K562 (cell line): ENCODE measurements around the gene ZDHHC8. TPM values are rescaled to one million over a fixed set of nuclear protein-coding genes. Genes with fewer than 3 reads are reported as not detected.

ENCODE experiments used
- ATAC-seq: fragments of 200-7000 bp; cut with Tn5 transposase; 3 replicates; pipeline ENCODE4 v1.9.1; 2020; ENCODE audit warnings: moderate library complexity
- BruUV-seq: library from RNA; stranded (reverse); fragments of 400-500 nt; replicated peaks from 2 replicates; lab custom pipeline; 2021; lab: Mats Ljungman, UMichigan
- CTCF ChIA-PET: fragments of 300-600 bp; formaldehyde crosslinking; extraction: SDS; loops from one replicate; lab custom pipeline; 2021; ENCODE audit warnings: low intra/inter-chr PET ratio; lab: Yijun Ruan, JAX
- POLR2A ChIA-PET: fragments of 300-600, 350-650 bp; sonication (Branson Sonifier 250); formaldehyde crosslinking; extraction: SDS; loops from one replicate; lab custom pipeline; 2021; ENCODE audit warnings: antibody characterized with exemption, inconsistent platforms; lab: Yijun Ruan, JAX
- DNase-seq, 4 experiments: peaks; one replicate each; pipeline versions ENCODE4 v3.0.0 to v3.0.0-alpha.2; 2011 to 2018; ENCODE audit warnings: low spot score in 3 of 4, mixed read lengths in 3 of 4; ENCODE audit errors: extremely low read depth in 1 of 4
- FAIRE-seq: peaks from 2 replicates; lab custom pipeline; 2011; peaks lifted over from hg19 to GRCh38; lab: Jason Lieb, UNC
- H2AFZ ChIP-seq: 2 replicates; pipeline ENCODE4 v1.6.0; 2011; ENCODE audit warnings: low read depth, low read length, control low read depth, inconsistent platforms
- H3K27ac ChIP-seq: fragments of 200-600 bp; 3 replicates; pipeline ENCODE4 v1.8.0; 2011; ENCODE audit warnings: low read depth, mild to moderate bottlenecking, control low read depth, inconsistent platforms, low read length, moderate library complexity, mixed read lengths; ENCODE audit errors: extremely low read depth
- H3K27me3 ChIP-seq, 2 experiments: fragments of 300-600 bp in 1 of 2; 2 replicates in 1 of 2; 3 replicates in 1 of 2; pipeline versions ENCODE4 v1.6.0 to v1.8.0; 2011; ENCODE audit warnings: inconsistent platforms in 2 of 2, low read length in 2 of 2, mild to moderate bottlenecking in 1 of 2, mixed read lengths in 1 of 2, moderate library complexity in 1 of 2; ENCODE audit not compliant: control insufficient read depth in 2 of 2, insufficient read depth in 2 of 2
- H3K36me3 ChIP-seq: fragments of 300-600 bp; 3 replicates; pipeline ENCODE4 v1.8.0; 2011; ENCODE audit warnings: mild to moderate bottlenecking, low read length, inconsistent platforms; ENCODE audit not compliant: control insufficient read depth, insufficient read depth
- H3K4me1 ChIP-seq, 2 experiments: fragments of 200-600 bp in 1 of 2; replicated peaks in 1 of 2; 2 replicates in 1 of 2; 3 replicates in 1 of 2; pipeline versions ENCODE4 v1.5.1 to v1.8.0; 2011; ENCODE audit warnings: inconsistent platforms in 2 of 2, low read length in 2 of 2, mild to moderate bottlenecking in 1 of 2, mixed read lengths in 1 of 2, moderate library complexity in 1 of 2; ENCODE audit not compliant: control insufficient read depth in 2 of 2, insufficient read depth in 2 of 2
- H3K4me2 ChIP-seq: 2 replicates; pipeline ENCODE4 v1.6.1; 2011; ENCODE audit warnings: low read length, control low read depth, inconsistent platforms, mixed read lengths; ENCODE audit not compliant: insufficient read depth
- H3K4me3 ChIP-seq: fragments of 200-600 bp; sonication (generic), shearing (Covaris generic); 2 replicates; pipeline ENCODE4 v1.5.1; 2016; ENCODE audit warnings: control low read depth, inconsistent platforms
- H3K79me2 ChIP-seq: fragments of 200-600 bp; 3 replicates; pipeline ENCODE4 v1.8.0; 2011; ENCODE audit warnings: low read length, inconsistent platforms; ENCODE audit not compliant: control insufficient read depth, insufficient read depth
- H3K9ac ChIP-seq, 2 experiments: 2 replicates each; pipeline versions ENCODE4 v1.6.0 to v1.6.1; 2011; ENCODE audit warnings: low read depth in 2 of 2, low read length in 2 of 2, control low read depth in 1 of 2, inconsistent platforms in 1 of 2, mild to moderate bottlenecking in 1 of 2, mixed read lengths in 1 of 2; ENCODE audit not compliant: insufficient read depth in 1 of 2
- H3K9me1 ChIP-seq: one replicate; pipeline ENCODE4 v1.6.0; 2011; ENCODE audit warnings: inconsistent platforms, mild to moderate bottlenecking, low read length, moderate library complexity; ENCODE audit not compliant: control insufficient read depth, insufficient read depth
- H3K9me3 ChIP-seq: replicated peaks from 2 replicates; pipeline ENCODE4 v1.5.1; 2011; ENCODE audit warnings: low read depth, low read length, inconsistent platforms; ENCODE audit not compliant: control insufficient read depth, insufficient read depth
- H4K20me1 ChIP-seq: replicated peaks from 2 replicates; pipeline ENCODE4 v1.6.1; 2011; ENCODE audit warnings: low read length, inconsistent platforms, mixed read lengths; ENCODE audit not compliant: control insufficient read depth, insufficient read depth
- BRF1 ChIP-seq: IDR thresholded peaks from 3 replicates; pipeline ENCODE4 v1.6.1; 2011; ENCODE audit warnings: borderline replicate concordance, mild to moderate bottlenecking; ENCODE audit not compliant: insufficient read length; ENCODE audit errors: extremely low read depth
- CXXC5 ChIP-seq: fragments of 250-450 bp; sonication (Bioruptor Pico); IDR thresholded peaks from 2 replicates; pipeline ENCODE4 v1.8.0; 2022; ENCODE audit warnings: inconsistent platforms, mild to moderate bottlenecking, moderate library complexity
- HDAC1 ChIP-seq, 2 experiments: fragments of 450-650 bp; IDR thresholded peaks; 2 replicates each; pipeline ENCODE4 v1.6.1; 2016 to 2017; ENCODE audit warnings: inconsistent platforms in 1 of 2, mild to moderate bottlenecking in 1 of 2, moderate library complexity in 1 of 2
- HMGN3 ChIP-seq: IDR thresholded peaks from 2 replicates; pipeline ENCODE4 v1.6.1; 2011; ENCODE audit warnings: borderline replicate concordance, low read depth, mild to moderate bottlenecking, mixed read lengths, low read length; ENCODE audit not compliant: insufficient read length; ENCODE audit errors: extremely low read depth
- KLF6 ChIP-seq: fragments of 250-450 bp; sonication (Bioruptor Pico); IDR thresholded peaks from 2 replicates; pipeline ENCODE4 v1.4.0; 2020; ENCODE audit warnings: mild to moderate bottlenecking, moderate library complexity, borderline replicate concordance
- MNT ChIP-seq, 2 experiments: fragments of 450-650 bp; conservative IDR thresholded peaks; 2 replicates each; pipeline ENCODE4 v1.6.1; 2017; ENCODE audit warnings: mild to moderate bottlenecking in 2 of 2, moderate library complexity in 2 of 2
- PCBP1 ChIP-seq: fragments of 200-400 bp; formaldehyde crosslinking; IDR thresholded peaks from 2 replicates; pipeline ENCODE4 v1.6.1; 2018; ENCODE audit warnings: mild to moderate bottlenecking, low read depth, low read length; ENCODE audit not compliant: poor library complexity, severe bottlenecking
- SPI1 ChIP-seq: IDR thresholded peaks from 2 replicates; pipeline ENCODE4 v1.6.1; 2011; ENCODE audit warnings: low read depth, low read length, control low read depth, borderline replicate concordance
- STAG1 ChIP-seq: sonication (generic); formaldehyde crosslinking; IDR thresholded peaks from 2 replicates; pipeline ENCODE4 v1.5.0; 2020; ENCODE audit warnings: missing genetic modification reagents, borderline replicate concordance
- STAT5A ChIP-seq: IDR thresholded peaks from 2 replicates; pipeline ENCODE4 v1.6.1; 2012; ENCODE audit warnings: low read length, inconsistent platforms, borderline replicate concordance
- TFAP4 ChIP-seq: sonication (generic); formaldehyde crosslinking; IDR thresholded peaks from 2 replicates; pipeline ENCODE4 v1.8.0; 2022; ENCODE audit warnings: missing genetic modification reagents, mild to moderate bottlenecking, moderate library complexity, borderline replicate concordance
- TGIF2 ChIP-seq: sonication (generic); formaldehyde crosslinking; IDR thresholded peaks from 2 replicates; pipeline ENCODE4 v1.8.1; 2022; ENCODE audit warnings: mild to moderate bottlenecking, missing genetic modification reagents, moderate library complexity
- ZC3H4 ChIP-seq: sonication (generic); formaldehyde crosslinking; IDR thresholded peaks from 2 replicates; pipeline ENCODE4 v1.9.0; 2021; ENCODE audit warnings: missing genetic modification reagents, borderline replicate concordance
- ZFP1 ChIP-seq: fragments of 450-650 bp; formaldehyde crosslinking; IDR thresholded peaks from 2 replicates; pipeline ENCODE4 v1.4.0; 2020; ENCODE audit warnings: mild to moderate bottlenecking, mixed read lengths
- ZNF354B ChIP-seq: fragments of 250-450 bp; sonication (Bioruptor Pico); IDR thresholded peaks from 2 replicates; pipeline ENCODE4 v1.4.0; 2020
- WGBS: fragments of 100-300 bp; shearing (Covaris generic); methylation state at CpG from one replicate; pipeline ENCODE4 v1.1.6; 2016; ENCODE audit warnings: low coverage, mixed read lengths; ENCODE audit not compliant: insufficient coverage; ENCODE audit errors: missing lambda C conversion rate; 5-methylcytosine and 5-hydroxymethylcytosine counted together
- in situ Hi-C: fragments of 300-500 bp; cut with MboI; formaldehyde crosslinking; loops from 4 replicates; pipeline ENCODE4 v1.15.0; 2018; ENCODE audit warnings: inconsistent platforms, mixed read lengths
- intact Hi-C: fragments of 100-400 bp; cut with micrococcal nuclease; formaldehyde crosslinking; loops from 2 replicates; pipeline ENCODE4 v1.14.2; 2022
- polyA plus RNA-seq, 8 experiments: library from polyadenylated mRNA; depleted of rRNA in 4 of 8; stranded (reverse) in 5 of 8; unstranded in 3 of 8; fragments of >200 nt; fragmentation: Nextera tagmentation in 2 of 8; fragmentation: Illumina TruSeq in 1 of 8; extraction: Ambion mirVana in 2 of 8; extraction: Trizol in 1 of 8; gene quantifications; 2 replicates each; pipeline versions ENCODE4 v1.2.1 to v1.2.3, GENCODE V29; 2011 to 2014; ENCODE audit warnings: inconsistent platforms in 1 of 8, missing spikeins in 1 of 8
- total RNA-seq, 7 experiments: library from RNA; depleted of rRNA in 6 of 7; stranded (reverse); fragments of >200 nt in 6 of 7; fragmentation: Illumina TruSeq in 2 of 7; extraction: Trizol in 2 of 7; gene quantifications; 2 replicates each; pipeline versions ENCODE4 v1.2.1 to v1.2.3, GENCODE V29; 2011 to 2021; ENCODE audit warnings: low replicate concordance in 1 of 7

ZDHHC8 gene
- total and polyA plus RNA-seq, 9 of the 15 experiments (the other 6 are each of a cell fraction or from before 2014, with no cell fraction given): 0.04 to 109 (median 16.4) TPM

- Histone ChIP-seq H3K4me1 (peaks cover 0 to 43% of the 10 kb centered on the region in 2 experiments; a peak in 2 of 5 replicates), H3K4me2 (no peak overlapping the region), H2AFZ (no peak overlapping the region), H3K27ac (no peak overlapping the region), H3K9me1 (no peaks in the 10 kb centered on the region), H3K36me3 (no peaks in the 10 kb centered on the region), H3K79me2 (no peaks in the 10 kb centered on the region), H4K20me1 (peaks cover 28% of the 10 kb centered on the region), H3K4me3 (no peak overlapping the region), H3K9me3 (peaks cover 6% of the 10 kb centered on the region), H3K27me3 (peaks cover 17 to 48% of the 10 kb centered on the region in 2 experiments; a peak in 4 of 5 replicates), H3K9ac (no peak overlapping the region)
- ATAC-seq (no peak), DNase-seq (no peak), FAIRE-seq (no peak)
- BruUV-seq: no TSS peak
- POLR2A ChIA-PET: interaction anchor here (0.5 to 1.1 kb wide), 4 partner anchors 31 to 101 kb away, joined by 3 to 5 read pairs (median 3); no protein-coding TSS in a partner anchor
- intact Hi-C loops: no loop called here
- in situ Hi-C loops: loop anchor here (25.0 kb wide), 1 partner anchor 527 kb away; no protein-coding TSS in a partner anchor
- CTCF ChIA-PET: interaction anchor here (0.9 to 5.5 kb wide), 4 partner anchors 108 to 296 kb away, joined by 3 to 126 read pairs (median 4); partner anchors contain the start of gene RTN4R
- 2% methylated on average over 10 of the region's 10 CpGs for WGBS
- no peak for TF ChIP-seq MNT (conservative IDR thresholded peaks at IDR 0.05)
- TF ChIP-seq HMGN3: peak; percentile 14
- no peak for TF ChIP-seq TGIF2 (CRISPR knock-in tag)
- TF ChIP-seq HDAC1 (IDR thresholded peaks at IDR 0.05): no peak
- TF ChIP-seq ZNF354B: no peak
- TF ChIP-seq ZFP1 (CRISPR knock-in tag): no peak
- no peak for TF ChIP-seq BRF1
- peak; percentile 31 for TF ChIP-seq PCBP1
- TF ChIP-seq SPI1: no peak
- no peak for TF ChIP-seq CXXC5 (CRISPR knock-in tag)
- 0 out of 2 replicates have a peak, but pooled peaks have one; percentile 18 for TF ChIP-seq STAG1 (CRISPR knock-in tag)
- TF ChIP-seq TFAP4 (CRISPR knock-in tag): no peak
- no peak for TF ChIP-seq STAT5A
- peak; percentile 58; the same call in 1 of the 2 replicates for TF ChIP-seq ZC3H4 (CRISPR knock-in tag)
- no peak for TF ChIP-seq KLF6 (CRISPR knock-in tag)
Observed at GRCh38 chr22:20160041-20160440, 28.4 kb downstream of the ZDHHC8 start.
